NCI-H2107 treated with DMSO at 0.1 percent for 48 hours (cell line): Measurements from ENCODE around the gene ADARB1.

Experiments used
- DNase-seq: peaks from one replicate; lab custom pipeline; 2025; ENCODE audit not compliant: unreplicated experiment; lab: John Stamatoyannopoulos, UW

The ADARB1 gene

GRCh38 chr21:45113543-45113942, 39.2 kb downstream of the ADARB1 start:
- no peak for DNase-seq

DNA sequence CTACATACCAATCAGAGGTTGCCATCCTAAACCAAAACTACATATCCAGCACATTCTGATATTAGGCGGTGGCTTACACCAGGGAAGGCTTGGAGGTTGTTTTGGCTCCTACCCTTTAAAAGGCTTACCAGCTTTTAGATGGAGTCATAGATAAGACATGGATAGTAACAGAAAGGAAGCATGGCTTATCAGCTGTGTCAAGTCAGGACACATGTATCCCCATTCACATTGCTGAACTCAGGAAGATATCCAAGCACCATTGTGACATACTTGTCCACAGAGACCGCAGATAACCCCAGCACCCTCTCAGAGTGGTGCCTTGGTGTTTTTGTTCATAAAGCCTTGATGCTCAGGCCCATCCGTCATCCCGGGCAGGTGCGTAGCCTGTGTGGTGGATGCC, 39.7 kb downstream of the ADARB1 start:
- DNase-seq: no peak

DNA sequence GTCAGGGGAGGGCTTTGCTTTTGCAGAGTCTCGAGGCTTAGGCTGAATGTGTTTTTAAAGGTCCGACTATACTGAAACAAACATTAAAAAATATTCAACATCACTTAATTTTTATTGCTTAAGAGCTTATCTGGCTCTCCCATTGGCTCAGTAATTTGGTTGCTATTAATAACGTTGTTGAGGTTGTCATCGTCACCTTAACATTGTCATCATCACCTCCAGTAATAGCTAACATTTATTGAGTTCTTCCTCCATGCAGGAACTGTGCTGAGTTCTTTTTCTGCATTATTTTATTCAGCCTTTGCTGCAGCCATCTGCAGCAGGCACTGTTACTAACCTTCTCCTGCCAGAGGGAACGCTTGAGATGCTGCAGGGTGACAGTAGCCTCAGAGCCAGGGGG, 40.1 kb downstream of the ADARB1 start:
- no peak for DNase-seq

GRCh38 chr21:45115141-45115540, 40.8 kb downstream of the ADARB1 start:
- no peak for DNase-seq

DNA sequence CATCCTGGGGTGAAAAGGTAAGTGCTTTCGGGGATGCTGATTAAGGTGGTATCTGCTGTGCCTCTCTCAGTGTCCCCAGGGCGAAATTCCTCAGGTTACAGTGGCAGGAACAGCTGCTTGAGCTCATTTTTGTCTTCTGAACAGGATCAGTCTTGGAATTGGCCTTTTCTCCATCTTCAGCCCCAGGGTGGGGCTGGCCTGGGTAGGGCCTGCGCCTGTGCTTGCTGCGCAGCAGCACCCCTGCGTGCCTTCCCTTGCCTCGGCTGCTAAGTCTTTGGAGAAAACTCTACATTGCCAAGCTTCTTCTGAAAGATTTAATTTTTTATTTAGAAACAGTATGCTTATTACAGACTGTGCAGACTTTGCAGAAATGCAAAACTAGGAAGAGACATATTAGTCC, 41.7 kb downstream of the ADARB1 start:
- DNase-seq: no peak

- DNase-seq: no peak
Observed at GRCh38 chr21:45117314-45117713, 42.9 kb downstream of the ADARB1 start.

DNA sequence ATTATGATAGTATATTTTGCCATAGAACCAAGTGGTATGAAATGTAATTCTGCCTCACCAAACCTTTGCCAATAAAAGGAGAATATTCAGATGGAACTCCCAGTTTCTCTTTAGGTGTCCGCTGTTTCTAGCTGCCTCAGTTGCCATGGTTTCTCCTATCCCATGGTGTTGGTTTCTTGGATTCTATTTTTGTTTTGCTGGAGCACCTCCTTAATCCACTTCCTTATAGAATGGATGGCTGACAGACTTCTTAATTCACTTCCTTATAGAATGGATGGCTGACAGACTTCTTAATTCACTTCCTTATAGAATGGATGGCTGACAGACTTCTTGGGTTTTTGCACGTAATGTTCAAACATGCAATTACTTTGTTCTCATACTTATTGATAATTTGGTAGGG, 43.7 kb downstream of the ADARB1 start:
- no peak for DNase-seq

- DNase-seq: no peak
Observed at GRCh38 chr21:45119812-45120211, 45.4 kb downstream of the ADARB1 start.

DNA sequence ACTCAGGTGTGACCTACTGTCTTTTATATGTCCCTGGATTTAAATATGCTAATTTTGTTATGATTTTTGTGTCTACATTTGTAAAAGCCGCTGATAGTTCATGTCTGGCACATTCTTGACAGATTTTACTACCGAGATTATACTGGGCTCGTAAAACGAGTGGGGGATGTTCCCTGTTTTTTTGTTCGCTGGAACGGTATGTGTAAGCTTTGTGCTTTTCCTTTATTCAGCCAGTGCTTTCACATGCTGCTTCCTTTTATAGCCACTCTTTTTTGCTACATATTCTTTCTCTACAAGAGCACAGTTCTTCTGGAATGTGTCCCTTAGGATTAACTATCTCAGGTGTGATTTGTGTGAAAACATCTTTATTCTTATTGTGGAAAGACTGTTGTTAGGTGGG, 46.6 kb downstream of the ADARB1 start:
- no peak for DNase-seq

DNA sequence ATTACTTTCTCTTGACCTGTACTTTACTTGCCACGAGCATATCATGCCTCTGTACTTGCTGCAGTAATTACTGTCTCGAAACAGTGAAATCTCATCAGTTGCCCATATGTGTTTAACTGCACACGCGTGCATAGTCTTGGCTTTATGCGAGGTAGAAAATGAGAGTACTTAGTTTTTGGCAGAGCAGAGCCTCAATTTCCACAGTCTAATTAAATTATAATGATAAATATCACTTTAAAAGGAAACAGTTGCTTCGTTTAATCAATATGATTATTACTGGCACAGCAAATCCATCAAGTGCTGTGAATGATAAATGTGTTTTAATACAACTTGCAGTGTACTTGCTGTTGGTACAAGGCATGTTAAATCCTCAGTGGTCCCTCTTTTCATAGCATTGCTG, 47.6 kb downstream of the ADARB1 start:
- DNase-seq: no peak

DNA sequence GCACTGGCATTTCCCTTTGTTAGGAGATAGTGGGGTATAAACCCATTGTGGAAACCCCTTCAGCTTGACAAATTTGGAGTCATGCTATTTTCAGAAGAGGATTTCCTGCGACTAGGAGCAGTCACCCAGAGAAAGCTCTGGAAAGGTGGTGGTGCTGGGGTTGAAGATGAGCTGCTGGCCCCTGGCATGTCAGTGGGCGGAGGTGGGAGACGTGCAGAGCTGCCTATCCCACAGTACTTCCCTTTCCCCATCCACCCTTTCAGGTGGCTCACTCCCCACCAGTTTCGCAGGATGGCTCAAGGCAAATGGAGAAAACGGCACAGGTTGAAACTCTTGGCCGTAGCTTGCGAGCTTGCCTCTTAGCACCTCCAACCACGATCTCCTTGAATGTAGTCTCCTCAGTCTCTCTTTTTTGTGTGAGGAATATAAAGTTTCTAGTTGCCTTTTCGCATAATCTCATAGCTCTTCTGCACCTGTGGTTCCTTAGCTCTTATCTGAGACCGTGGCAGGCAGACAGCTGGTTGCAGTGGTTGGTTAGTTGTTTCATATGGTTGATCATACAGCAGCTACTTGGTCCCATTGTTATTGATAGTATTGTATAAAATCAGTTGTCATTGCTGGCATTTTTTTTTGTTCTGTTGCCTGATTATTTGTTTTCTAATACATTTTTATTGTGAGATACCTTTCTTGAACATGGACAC, 48.2 kb downstream of the ADARB1 start:
- DNase-seq: no peak

DNA sequence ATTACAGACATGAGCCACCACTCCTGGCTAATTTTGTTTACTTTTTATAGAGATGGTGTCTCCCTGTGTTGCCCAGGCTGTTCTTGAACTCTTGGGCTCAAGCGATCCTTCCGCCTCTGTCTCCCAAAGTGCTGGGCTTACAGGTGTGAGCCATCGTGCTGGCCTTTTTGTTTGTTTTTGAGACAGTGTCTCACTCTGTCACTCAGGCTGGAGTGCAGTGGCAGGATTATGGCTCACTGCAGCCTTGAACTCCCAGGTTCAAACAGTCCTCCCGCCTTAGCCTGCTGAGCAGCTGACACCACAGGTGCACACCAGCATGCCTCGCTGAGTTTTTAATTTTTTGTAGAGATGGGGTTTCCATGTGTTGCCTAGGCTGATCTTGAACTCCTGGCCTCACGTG, 49.1 kb downstream of the ADARB1 start:
- DNase-seq: no peak

DNA sequence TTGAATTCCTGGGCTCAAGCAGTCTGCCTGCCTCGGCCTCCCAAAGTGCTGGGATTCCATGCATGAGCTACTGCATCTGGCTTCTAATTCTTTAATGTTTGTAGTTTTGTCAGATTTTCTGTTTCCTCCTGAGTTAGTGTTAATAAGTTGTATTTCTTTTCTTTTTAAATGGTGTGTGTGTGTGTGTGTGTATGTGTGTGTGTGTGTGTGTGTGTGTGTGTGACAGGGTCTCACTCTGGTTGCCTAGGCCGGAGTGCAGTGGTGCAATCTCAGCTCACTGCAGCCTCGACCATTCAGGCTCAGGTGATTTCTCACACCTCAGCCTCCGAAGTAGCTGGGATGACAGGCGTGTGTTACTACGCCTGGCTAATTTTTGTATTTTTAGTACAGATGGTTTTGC, 50.2 kb downstream of the ADARB1 start:
- no peak for DNase-seq

DNA sequence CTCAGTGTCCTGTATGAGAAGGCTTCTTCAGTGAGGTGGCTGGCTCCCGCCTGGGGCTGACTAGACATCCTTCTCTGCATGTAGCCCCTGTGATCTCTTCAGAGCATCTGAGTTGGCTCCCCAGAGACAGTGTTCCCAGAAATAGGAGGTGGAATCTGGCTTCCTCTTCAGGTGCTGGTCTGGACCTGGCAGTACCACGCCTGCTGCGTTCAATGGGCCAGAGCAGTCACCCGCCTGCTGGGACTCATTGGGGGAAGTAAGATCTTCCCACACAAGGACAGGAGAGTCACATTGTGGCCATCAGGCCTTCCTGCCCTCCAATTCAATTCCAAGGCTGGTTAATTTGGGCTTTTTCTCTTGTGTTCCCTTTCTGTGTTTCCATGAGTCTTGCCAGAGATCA, 51.0 kb downstream of the ADARB1 start:
- DNase-seq: no peak

GRCh38 chr21:45126204-45126626, 51.8 kb downstream of the ADARB1 start:
- DNase-seq: no peak

DNA sequence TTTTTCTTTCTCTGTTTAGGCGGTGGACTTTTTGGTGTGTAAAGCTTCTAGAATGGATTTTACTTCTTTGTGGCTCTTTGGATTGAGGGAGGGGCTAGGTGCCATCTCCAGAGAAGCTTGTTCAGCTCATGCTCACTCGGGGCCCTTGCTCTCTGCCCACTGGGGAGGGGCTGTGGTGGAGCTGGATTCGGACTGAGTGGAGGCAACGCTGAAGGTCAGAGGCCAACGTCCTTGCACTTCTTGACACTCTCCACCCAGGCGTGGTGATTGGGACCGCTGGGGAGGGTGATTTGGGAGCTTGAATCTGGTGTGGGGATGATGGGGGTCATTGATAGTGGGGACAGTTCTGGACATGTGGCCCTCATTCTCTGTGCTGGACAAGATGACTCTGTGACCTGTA, 52.6 kb downstream of the ADARB1 start:
- no peak for DNase-seq

GRCh38 chr21:45127937-45128336, 53.6 kb downstream of the ADARB1 start:
- no peak for DNase-seq

DNA sequence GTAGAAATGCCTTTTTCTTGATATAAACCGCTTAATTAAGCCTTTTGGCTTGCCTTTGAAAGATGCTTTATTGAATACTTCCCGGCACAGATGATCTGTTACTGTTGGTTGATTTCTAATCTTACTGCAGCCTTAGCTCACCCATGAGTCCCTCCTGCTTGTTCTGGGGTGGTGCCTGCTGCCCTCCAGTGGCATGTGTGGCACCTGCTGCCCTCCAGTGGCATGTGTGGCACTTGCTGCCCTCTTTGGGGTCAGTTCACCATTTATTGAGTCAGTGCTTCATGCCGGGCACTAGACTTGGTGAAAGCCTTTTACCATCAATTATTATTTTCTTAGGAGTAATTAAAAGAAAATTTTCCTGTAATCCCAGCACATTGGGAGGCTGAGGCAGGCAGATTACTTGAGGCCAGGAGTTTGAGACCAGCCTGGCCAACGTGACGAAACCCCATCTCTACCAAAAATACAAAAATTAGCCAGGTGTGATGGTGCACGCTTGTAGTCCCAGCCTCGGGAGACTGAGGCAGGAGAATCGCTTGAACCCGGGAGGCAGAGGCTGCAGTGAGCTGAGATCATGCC, 54.3 kb downstream of the ADARB1 start:
- DNase-seq: peak; percentile 27

GRCh38 chr21:45129189-45129923, 55.0 kb downstream of the ADARB1 start:
- DNase-seq: no peak

- DNase-seq: no peak
Observed at GRCh38 chr21:45130324-45130774, 56.0 kb downstream of the ADARB1 start.

GRCh38 chr21:45131537-45131999, 57.2 kb downstream of the ADARB1 start:
- no peak for DNase-seq
